ENCODE results near the gene GLCE.

DNA sequence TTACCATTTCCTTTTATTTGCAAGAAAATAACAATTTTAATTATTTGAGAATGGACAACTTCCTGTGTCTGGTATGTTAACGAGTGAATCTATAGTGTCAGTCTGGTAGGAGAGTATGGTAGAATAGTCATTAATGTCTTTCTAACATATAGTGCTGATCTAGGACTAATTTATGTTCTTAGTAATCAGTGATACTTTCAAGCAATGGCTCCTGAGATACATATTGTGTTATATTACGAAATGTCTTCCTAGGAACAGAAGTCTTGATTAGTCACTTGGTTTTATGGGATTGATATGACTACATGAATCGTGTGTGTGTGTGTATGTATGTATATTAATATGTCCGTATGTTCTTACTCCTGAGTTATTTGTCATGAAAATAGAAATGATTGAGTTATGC is 71.7 kb downstream of the GLCE start:
- TF ChIP-seq, protein P1, sequence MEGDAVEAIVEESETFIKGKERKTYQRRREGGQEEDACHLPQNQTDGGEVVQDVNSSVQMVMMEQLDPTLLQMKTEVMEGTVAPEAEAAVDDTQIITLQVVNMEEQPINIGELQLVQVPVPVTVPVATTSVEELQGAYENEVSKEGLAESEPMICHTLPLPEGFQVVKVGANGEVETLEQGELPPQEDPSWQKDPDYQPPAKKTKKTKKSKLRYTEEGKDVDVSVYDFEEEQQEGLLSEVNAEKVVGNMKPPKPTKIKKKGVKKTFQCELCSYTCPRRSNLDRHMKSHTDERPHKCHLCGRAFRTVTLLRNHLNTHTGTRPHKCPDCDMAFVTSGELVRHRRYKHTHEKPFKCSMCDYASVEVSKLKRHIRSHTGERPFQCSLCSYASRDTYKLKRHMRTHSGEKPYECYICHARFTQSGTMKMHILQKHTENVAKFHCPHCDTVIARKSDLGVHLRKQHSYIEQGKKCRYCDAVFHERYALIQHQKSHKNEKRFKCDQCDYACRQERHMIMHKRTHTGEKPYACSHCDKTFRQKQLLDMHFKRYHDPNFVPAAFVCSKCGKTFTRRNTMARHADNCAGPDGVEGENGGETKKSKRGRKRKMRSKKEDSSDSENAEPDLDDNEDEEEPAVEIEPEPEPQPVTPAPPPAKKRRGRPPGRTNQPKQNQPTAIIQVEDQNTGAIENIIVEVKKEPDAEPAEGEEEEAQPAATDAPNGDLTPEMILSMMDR (IDR thresholded peaks at IDR 0.05), result no peak
- no peak for TF ChIP-seq POLR2AphosphoS5 (IDR thresholded peaks at IDR 0.05)
